Glomerular visceral epithelial cell (primary cell): ENCODE data around the gene SCN4B.

Source experiments
- DNase-seq: peaks from one replicate; pipeline ENCODE4 v3.0.0-alpha.2; 2016; ENCODE audit errors: extremely low spot score

Gene SCN4B

DNA sequence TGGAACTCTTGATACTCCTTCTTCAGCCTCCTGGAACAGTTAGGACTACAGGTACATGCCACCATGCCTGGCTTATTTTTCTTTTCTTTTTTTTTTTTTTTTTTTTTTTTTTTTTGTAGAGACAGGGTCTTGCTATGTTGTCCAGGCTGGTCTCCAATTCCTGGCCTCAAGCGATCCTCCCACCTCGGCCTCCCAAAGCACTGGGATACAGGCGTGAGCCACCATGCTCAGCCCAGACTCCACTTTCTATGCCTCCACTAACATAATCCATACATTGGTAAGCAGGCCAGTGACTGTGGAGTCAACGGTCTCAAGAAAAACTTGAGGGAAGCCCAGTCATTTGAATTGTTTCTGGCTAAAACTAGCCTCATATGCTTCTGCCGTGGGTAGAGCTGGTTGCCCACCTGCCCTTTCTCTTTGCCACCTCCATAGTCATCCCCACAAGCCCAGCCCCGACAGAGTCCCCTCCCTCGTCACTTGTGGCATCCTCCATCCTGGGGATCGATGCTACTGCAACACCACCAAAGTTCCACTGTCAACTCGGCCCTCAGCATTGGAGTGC, 21.5 kb upstream of the SCN4B start:
- DNase-seq = no peak

DNA sequence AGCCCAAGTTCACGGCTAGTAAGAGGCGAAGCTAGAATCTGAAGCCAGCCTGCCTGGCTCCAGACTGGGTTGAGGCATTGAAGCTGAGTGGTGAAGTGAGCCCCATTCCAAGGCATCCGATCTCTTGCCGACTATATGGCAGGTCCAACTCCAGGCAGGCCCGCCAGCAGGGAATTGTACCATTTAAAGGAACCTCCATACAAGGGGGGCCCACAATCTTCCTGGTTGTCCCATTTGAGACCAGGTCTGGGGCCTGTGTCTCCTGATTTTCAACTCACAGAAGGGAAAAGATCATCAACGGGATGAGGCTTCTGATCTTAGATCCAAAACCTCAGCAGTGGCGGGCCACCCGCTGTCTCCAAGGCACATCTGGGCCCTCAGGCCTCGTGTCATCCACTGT, 19.7 kb upstream of the SCN4B start:
- DNase-seq = no peak

DNA sequence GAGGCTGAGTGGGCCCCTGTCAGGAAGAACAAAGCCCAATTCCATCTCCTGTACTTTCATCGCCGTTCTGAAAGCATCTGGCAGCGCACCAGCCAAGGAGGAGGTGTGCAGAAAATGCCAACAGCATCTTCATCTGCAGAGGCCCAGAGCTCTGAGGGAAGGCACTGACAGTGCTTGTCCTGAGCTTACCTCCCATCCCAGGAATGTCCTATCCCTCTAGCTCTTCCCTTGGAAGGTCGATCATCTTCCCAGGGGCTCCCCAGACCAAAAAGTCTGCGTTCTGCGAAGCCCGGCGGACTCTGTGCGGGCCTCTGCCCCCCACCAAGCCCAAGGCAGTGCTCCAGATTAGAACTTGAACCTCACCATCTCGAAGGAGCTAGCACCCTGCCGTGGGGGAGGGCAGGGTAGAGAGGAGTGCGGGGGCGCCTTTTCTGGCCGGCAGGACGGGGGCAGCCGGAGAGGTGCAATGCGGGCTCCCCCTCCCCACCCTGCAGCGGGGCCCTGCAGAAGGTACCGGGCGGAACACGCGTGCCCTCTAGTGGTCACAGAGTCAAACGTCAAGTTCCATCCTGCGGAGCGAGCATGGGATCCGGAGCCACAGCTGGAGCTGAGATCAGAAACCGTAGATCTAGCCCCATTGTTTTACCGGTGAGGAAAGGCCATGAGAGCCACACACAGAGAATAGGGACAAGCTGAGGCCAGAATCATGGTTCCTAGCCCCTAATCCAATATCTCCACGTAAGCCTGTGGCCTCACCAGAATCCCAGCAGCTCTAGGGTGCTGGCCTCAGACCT, 18.8 kb upstream of the SCN4B start:
- peak; percentile 56 for DNase-seq

- no peak for DNase-seq
Observed at GRCh38 chr11:118170882-118171268, 18.3 kb upstream of the SCN4B start.

DNA sequence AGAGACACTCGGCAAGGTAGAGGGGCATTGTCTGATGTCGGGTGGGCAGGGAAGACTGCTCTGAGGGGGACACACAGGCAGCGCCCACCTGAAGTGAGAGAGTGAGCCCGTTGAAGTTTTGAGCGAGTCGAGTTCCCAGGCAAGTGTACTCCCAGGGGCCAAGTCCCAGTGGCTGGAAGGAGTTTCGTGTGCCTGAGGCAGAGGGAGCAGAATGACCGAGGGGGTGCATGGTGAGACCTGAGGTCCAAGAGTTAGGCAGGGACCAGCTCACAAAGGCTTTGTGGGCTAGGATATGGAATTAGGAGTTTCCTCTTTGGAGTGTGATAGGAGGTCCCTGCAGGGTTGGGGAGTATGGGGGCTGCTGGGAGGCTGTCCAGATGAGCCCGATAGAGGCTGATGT, 17.6 kb upstream of the SCN4B start:
- no peak for DNase-seq

GRCh38 chr11:118169300-118170140, 16.9 kb upstream of the SCN4B start:
- DNase-seq = no peak

DNA sequence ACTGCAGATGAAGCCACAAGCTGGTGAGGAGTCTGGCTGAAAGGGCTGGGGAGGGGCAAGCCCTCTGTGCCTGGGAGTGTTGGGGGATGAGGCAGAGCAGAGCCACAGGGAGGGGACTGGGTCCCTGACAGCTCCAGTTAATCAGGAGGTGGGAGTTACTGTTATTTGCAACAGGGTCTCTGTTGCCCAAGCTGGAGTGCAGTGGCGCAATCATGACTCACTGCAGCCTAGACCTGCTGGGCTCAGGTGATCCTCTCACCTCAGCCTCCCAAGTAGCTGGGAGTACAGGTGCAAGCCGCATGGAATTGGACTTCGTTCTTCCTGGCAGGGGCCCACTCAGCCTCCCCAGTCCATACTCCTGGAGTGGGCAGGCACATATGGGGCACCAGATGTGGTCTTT, 16.1 kb upstream of the SCN4B start:
- DNase-seq = no peak

- DNase-seq = no peak
Observed at GRCh38 chr11:118168316-118168715, 15.7 kb upstream of the SCN4B start.

GRCh38 chr11:118167906-118168305, 15.3 kb upstream of the SCN4B start:
- no peak for DNase-seq

GRCh38 chr11:118167253-118167652, 14.6 kb upstream of the SCN4B start:
- DNase-seq = no peak

DNA sequence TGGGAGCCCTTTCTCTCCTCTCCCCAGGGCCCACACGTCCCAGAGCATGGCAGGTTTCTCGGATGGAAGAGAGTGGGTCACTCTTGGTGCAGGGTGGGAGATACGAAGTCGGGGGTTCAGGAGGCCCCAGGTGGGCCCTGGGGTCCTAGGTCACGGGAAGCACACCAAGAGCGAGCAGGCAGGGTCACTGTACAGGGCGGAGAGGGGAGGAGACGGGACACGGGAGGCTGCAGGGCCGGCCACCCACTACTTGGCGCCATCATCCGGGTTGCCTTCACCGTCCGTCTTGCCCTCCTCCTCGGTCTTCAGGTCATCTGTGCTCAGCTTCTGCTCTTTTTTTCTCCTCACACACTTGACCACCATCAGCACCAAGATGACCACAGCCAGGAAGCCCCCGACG, 14.0 kb upstream of the SCN4B start:
- no peak for DNase-seq

- DNase-seq = no peak
Observed at GRCh38 chr11:118164885-118165284, 12.3 kb upstream of the SCN4B start.

- no peak for DNase-seq
Observed at GRCh38 chr11:118163494-118163893, 10.9 kb upstream of the SCN4B start.

GRCh38 chr11:118162846-118163245, 10.2 kb upstream of the SCN4B start:
- no peak for DNase-seq

GRCh38 chr11:118161786-118162185, 9.2 kb upstream of the SCN4B start:
- no peak for DNase-seq

DNA sequence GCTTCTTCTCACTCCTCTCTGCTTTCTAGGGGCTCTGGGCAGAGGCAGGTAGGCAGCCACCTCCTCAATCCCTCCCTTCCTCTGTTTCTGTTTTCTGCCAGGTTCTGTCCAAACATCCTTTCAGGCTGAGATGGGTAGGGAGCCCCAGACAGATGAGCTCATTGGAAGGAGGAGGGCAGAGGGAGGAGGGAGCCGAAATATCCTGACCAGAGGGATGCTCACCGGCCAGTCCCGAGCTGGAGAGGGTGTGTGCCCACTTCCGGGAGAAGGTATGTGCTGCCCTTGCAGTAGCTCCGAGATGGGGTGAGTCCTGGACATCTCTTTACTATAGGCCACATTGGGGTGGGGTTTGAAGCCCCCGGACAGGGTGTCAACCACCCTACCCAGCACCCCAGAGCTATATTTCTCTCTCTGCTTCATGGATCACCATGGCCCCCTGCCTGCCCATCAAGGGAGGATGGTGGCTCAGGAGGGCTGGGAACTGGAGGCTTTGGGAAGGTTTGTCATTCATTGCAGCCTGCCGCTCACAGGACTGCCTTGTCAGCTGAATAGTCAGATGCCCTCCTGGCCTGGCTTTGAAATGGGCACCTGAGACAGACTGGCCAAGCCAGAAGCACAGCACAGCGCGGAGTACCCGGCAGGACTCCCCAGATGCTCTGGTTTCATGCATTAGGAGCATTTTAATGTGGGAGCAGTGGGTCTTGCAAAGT, 4.7 kb upstream of the SCN4B start:
- no peak for DNase-seq

- DNase-seq = no peak
Observed at GRCh38 chr11:118156531-118157185, 4.0 kb upstream of the SCN4B start.

DNA sequence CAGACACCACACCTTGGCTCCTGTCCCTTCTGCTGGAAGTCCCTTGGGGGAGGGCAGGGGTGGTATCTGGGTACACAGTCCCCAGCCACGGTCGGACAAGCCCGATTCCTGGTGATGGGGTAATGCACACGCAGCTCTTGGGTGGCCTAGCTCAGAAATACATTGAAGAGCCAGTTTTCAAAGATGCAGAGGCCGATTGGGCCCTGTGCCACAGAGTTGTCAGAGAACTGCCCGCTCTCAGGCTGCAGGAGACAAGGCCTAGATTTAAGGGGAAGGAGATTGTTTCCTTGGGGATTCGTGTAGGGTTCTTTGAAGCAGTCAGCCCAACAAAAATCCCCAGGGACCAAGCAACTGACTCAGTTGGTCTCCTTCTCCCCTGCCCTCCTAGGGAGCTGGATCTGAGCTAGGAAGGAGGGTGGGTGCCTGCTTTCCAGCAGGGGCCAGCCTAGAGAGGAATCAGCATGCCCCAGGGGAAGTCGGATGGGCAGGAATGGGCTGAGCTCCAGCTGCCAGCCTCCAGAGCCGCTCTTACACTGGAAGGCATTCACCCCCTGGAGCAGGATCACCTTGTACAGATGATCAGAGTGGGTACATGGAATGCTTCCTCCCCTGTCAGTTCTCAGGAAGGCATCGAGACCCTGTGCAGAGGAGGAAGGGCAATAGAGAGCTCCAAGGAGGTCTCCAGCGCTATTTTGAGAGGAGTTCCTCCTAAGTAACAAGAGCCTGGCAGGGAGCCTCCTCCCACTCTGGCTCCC, 3.3 kb upstream of the SCN4B start:
- DNase-seq = no peak

GRCh38 chr11:118154641-118155040, 2.0 kb upstream of the SCN4B start:
- no peak for DNase-seq

DNA sequence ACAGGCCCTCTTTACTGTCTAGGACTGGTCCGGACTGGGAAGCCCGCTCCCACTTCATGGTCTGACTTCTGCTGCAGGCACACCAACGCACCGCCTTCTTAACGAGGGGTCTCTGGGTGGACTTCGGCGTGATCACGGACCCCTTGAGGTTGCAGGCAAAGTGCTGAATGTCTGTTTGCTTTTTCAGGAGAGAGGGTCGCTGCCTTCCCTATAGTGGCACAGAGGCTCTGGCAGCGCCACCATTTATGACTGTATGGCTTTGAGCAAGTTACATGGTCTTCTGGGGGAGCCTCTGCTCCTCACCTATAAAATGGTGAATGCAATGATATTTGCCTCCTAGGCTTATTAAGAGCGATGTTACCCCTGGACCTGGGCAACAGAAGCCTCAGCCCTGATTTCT, 1.4 kb upstream of the SCN4B start:
- DNase-seq = no peak

- no peak for DNase-seq
Observed at GRCh38 chr11:118153516-118153915, 893 bp upstream of the SCN4B start.
